NK-92 (cell line): Measurements from ENCODE around the gene FANCB.

Experiments used
- DNase-seq: peaks from one replicate; lab custom pipeline; 2025; ENCODE audit not compliant: unreplicated experiment; lab: John Stamatoyannopoulos, UW

FANCB gene

GRCh38 chrX:14872851-14873675, at the start of gene FANCB, which contains the start of gene MOSPD2:
Gene FANCB, minus strand, starts transcription at chrX:14873069. Its CDS starts 7,559 bp downstream, at chrX:14865510.
Gene MOSPD2, plus strand, starts transcription at chrX:14873421. Its CDS starts 108 bp downstream, at chrX:14873529.
- DNase-seq, result peak; percentile 49

DNA sequence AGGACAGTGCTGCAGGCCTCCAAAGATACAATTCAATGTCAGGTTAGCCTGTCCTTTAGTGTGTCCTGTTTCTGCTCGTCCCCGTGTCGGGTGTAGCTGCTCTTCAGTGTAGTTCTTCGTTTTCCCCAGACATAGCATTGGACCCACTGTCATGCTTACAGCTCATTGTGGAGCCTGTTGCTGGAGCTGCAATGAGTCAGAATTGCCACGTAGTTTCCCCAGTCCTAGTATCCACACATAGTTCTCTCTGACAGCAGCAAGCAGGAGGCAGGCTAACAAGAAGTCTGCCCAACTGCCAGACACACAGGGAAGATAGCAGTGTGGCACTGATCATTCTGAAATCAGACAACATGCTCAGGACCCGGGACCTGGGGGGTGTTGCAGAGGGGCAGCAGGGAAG, 49.6 kb upstream of the FANCB start:
- DNase-seq, result no peak

- no peak for DNase-seq
Observed at GRCh38 chrX:14920196-14920595, 47.3 kb upstream of the FANCB start.

DNA sequence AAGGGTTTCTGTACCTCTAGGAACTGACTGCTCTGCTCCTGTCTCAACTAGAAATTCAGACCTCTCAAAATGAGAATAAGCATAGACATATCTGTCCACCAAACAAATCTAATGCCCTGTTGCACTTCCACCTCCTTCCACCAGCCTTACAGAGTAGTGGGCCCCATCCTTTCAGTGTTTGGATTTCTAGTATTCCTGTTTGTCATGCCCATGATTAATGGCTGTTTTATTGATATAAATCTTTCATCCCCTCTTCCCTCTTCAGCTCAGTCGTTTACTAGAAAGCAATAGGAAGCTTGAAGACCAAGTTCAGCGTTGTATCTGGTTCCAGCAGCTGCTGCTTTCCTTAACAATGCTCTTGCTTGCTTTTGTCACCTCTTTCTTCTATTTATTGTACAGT, 46.5 kb upstream of the FANCB start:
- DNase-seq, result no peak

DNA sequence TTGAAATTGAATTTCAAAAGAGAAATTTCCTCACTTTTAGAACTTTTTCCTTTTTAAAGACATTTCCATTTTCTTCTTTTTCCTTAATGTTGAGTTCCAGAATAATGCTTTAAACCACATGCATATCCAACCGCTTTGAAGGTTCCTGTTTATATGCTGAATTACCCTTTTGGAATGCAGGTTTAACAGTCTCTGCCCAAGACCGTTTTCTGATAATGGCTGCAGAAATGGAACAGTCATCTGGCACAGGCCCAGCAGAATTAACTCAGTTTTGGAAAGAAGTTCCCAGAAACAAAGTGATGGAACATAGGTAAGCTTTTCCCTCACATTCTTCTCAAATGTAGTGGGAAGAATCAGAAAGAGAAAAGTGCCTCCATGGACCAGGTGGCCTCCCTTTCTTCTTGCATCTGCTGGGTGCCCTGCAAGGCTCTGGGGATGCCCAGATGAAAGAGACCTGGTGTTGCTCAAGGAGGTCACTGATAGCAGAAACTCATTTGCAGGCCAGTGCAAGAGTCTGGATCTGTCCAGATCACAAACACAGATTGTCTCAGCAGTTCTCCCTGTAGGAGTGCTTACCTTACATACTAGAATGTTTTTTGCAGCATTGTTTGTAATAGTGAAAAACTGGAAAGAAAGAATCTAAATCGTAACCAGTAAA, 43.3 kb upstream of the FANCB start:
- DNase-seq, result no peak

- DNase-seq, result no peak
Observed at GRCh38 chrX:14915596-14915995, 42.7 kb upstream of the FANCB start.

- DNase-seq, result no peak
Observed at GRCh38 chrX:14913241-14913640, 40.4 kb upstream of the FANCB start.

- DNase-seq, result no peak
Observed at GRCh38 chrX:14903891-14904290, 31.0 kb upstream of the FANCB start.

DNA sequence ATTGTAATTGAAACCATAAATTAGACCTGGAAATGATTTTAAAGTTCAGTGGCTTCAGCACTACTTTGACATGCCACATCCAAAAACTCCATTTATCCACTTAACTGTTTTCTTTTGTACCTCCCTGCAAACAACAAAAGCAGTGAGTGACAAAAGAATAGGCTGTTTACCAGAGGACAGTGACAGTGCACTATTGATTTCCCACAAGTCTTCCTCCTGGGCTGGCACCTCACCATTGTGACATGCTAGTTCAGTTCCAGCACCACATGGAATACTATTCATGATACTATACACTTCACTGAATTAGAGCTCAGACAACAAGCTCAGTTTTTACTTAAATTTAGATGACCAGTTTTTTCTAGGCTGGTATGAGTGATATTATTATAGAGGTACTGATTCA, 29.7 kb upstream of the FANCB start:
- DNase-seq, result no peak

DNA sequence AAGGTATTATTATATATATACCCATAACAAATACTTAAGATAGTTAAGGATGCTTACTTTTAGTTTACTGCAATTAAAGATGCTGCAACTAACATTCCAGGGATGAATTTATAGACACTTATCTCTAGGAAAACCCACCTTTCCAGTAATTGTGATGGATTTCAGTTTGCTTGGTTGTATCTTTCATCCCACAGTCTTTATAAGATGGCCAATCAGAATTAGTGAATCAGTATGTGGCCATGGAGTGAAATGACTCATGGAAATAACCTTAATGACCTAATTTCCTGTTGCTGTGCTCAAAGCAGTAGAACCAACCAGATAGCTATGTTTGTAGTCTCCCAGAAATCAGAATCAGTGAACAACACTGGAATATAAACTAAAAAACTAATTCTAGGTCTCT, 26.7 kb upstream of the FANCB start:
- DNase-seq, result no peak

DNA sequence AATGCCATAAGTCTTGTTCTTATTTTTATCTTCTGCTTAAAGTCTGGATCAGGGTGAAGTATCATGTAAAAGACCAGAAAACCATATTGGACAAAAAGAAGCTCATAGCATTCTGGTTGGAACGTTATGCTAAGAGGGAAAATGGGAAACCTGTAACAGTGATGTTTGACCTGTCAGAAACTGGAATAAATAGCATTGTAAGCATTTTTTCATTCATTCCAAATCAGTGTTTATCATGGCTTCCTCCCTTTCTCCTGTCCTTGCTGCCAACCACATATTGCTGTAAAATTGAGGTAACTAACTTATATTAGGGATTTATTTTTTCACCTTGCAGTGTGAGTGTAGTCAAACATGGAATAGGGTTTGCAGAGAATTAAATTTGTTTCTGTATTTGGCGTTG, 24.2 kb upstream of the FANCB start:
- no peak for DNase-seq

GRCh38 chrX:14896273-14896672, 23.4 kb upstream of the FANCB start:
- DNase-seq, result no peak

DNA sequence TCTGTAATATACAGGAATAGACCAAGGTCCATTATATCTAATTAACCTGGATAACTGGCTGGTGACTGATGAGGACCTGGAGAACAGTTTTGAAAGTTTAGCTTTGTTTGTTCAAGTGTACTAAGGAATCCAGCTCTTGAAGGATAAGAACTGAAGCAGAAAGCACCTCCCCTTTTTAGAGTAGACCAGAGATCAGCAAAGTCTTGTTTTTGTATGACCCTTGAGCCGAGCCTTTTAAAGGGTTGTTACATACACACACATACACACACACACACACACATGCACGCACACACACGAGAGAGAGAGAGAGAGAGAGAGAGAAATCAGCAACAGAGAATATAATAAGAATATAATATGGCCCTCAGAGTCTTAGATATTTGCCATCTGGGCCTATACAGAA, 13.4 kb upstream of the FANCB start:
- DNase-seq, result no peak

GRCh38 chrX:14884714-14885113, 11.8 kb upstream of the FANCB start:
- no peak for DNase-seq

DNA sequence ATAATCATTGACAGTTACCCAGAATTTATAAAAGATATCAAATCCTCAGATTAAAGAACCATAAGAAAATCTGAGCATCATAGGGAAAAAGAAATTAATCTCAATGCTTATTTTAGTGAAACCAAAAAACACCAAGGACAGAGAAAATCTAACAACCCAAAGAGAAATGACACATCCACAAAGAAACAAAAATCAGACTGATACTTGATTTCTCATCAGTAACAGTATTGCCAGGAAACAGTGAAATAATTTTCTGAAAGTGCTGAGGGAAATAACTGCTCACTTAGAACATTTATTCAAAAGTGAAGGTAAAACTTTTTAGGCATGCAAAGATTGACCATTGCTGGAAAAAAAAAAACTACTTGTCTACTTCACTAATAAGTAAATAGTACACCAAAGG, 11.0 kb upstream of the FANCB start:
- DNase-seq, result no peak

- no peak for DNase-seq
Observed at GRCh38 chrX:14875624-14876023, 2.8 kb upstream of the FANCB start.

GRCh38 chrX:14873676-14874049, 794 bp upstream of the FANCB start:
- DNase-seq, result no peak

DNA sequence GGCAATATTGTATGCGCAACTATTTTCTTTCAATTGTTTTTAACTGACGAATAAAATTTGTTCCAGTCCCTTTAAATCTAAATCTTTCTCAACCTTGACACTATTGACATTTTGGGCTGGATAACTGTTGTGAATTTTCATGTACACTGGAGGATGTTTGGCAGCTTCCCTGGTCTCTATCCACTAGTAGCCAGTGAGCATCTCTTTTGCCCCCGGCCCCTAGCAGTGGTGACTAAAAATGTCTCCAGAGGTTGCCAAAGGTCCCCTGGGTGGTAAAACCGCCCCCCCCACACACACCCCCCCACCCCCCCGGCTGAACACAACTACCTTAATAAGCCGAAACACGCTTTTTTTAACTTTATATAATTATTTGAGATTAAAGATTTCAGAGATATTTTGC, 514 bp downstream of the FANCB start:
- DNase-seq, result no peak

GRCh38 chrX:14871767-14872166, 1.1 kb downstream of the FANCB start:
- DNase-seq, result no peak

GRCh38 chrX:14865201-14865600, 7.7 kb downstream of the FANCB start:
- no peak for DNase-seq

DNA sequence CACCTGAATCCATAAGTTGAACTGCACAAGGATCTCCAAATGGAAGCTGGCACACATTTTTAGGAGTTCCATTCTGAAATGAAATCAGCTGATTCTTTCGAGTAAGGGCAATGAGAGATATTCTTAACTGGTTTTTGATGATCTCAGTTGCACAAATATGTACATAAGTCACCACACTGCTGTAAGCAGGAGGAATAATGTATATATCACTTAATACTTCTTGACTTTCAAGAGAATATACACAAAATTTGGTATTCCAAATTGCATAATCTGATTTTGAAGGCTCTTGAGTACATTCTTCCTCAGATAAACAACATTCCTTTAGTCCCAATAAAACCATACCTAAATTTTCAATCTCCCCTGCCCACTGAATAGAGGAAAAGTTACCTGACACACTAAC, 8.2 kb downstream of the FANCB start:
- no peak for DNase-seq

DNA sequence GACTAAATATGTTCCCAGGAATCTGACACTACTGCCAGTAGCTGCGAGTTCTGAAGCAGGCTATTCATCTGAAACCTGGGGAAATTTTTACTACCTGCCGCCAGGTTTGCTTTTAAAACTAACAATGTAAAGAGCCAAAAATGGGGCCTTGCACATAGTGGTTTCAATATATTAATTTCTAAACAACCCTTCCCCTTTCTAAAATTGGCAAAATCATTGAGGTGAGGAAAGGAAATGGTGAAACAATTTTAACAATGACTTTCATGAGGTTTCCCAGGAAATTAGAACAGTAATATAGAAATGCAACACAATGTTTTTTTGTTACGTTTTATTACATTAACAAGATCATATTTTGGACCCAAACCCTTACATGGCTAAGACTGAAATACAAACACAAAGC, 21.3 kb downstream of the FANCB start:
- DNase-seq, result no peak

DNA sequence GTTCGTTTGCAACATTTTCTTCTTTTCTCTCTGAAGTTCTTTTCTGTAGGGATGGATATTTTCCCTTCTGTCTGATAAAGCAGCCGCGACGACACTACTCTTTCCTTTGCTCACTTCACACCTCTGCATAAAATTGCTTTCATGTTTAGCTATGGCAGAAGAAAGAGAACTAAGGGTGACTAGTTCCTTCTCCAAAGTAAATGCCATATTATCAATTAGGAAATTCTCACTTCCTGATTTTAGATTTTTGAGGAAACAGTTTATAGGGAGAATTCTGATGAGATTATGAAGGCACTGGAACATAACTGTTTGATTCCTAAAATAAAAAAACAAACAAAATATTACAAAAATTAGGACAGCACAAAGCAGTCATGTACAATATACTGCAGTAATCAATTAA, 29.2 kb downstream of the FANCB start:
- DNase-seq, result no peak
